Suprapubic skin (tissue), 4 donors: ENCODE measurements around the gene ISOC1. TPM values are rescaled to one million over a fixed set of nuclear protein-coding genes. Genes with fewer than 3 reads are reported as not detected.

Source experiments
- DNase-seq, 2 donors: peaks; one replicate each; pipeline ENCODE4 v3.0.0-alpha.2; 2019; ENCODE audit warnings: low spot score in 2 of 2
- H3K27ac ChIP-seq: fragments of 200-600 bp; sonication (generic); one replicate; pipeline ENCODE4 v1.5.1; 2019
- H3K27me3 ChIP-seq: fragments of 200-600 bp; sonication (generic); one replicate; pipeline ENCODE4 v1.5.1; 2019
- H3K36me3 ChIP-seq: fragments of 200-600 bp; sonication (generic); one replicate; pipeline ENCODE4 v1.5.1; 2019
- H3K4me1 ChIP-seq: fragments of 200-600 bp; sonication (generic); one replicate; pipeline ENCODE4 v1.5.1; 2019
- H3K4me3 ChIP-seq: fragments of 200-600 bp; sonication (generic); one replicate; pipeline ENCODE4 v1.5.1; 2019; ENCODE audit warnings: mild to moderate bottlenecking
- H3K9me3 ChIP-seq: fragments of 200-600 bp; sonication (generic); one replicate; pipeline ENCODE4 v1.5.1; 2019
- EP300 ChIP-seq: sonication (generic); formaldehyde crosslinking; IDR thresholded peaks from one replicate; pipeline ENCODE4 v1.6.1; 2017; ENCODE audit warnings: antibody characterized with exemption
- POLR2A ChIP-seq, 2 donors: fragments of 450-650 bp; IDR thresholded peaks; one replicate each; pipeline ENCODE4 v1.6.1; 2017; ENCODE audit warnings: antibody characterized with exemption in 2 of 2, mild to moderate bottlenecking in 2 of 2, moderate library complexity in 2 of 2
- POLR2AphosphoS5 ChIP-seq, 3 donors: sonication (generic); formaldehyde crosslinking; IDR thresholded peaks; one replicate each; pipeline ENCODE4 v1.6.1; 2017; ENCODE audit warnings: antibody characterized with exemption in 3 of 3
- WGBS: methylation state at CpG from one replicate; pipeline ENCODE4 v1.1.5; 2018; 5-methylcytosine and 5-hydroxymethylcytosine counted together
- total RNA-seq, 4 donors: library from RNA; depleted of rRNA; stranded (reverse); fragments of >200 nt; gene quantifications; one replicate each; pipeline ENCODE4 v1.1.0, GENCODE V29; 2016
- TF ChIP-seq, protein P1 (sequence below), 2 donors: fragments of 200-600 bp in 1 of 2; fragments of 450-650 bp in 1 of 2; sonication (generic) in 1 of 2; IDR thresholded peaks; one replicate each; pipeline ENCODE4 v1.5.1; 2016 to 2019; ENCODE audit warnings: antibody characterized with exemption in 2 of 2, mild to moderate bottlenecking in 1 of 2, moderate library complexity in 1 of 2

The ISOC1 gene
- total RNA-seq, 4 donors from 2014 or later, result 39.8 to 67.1 (median 52.7) TPM

DNA sequence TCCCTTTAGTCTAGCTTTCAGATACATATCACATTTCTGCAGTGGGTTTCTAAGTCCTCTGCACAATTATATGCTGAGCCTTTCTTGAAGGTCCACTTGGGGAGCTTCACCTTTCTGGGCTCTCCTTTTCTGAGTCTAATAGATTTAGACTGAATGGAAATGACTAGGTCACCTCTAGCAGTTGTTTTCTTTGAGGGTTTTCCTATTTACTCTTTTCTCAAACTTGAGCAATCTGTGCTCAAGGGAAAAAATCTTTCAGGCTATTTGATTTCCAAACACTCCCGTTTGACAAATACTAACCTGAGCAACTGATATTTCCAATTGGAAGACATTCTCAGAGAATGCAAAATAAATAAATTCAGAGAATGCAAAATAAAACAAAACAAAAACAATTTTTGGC lies 39.0 kb downstream of the ISOC1 start:
- Histone ChIP-seq H3K9me3 (no peaks in the 10 kb centered on the region), H3K36me3 (no peaks in the 10 kb centered on the region), H3K4me3 (no peak overlapping the region), H3K27me3 (no peaks in the 10 kb centered on the region), H3K27ac (no peak overlapping the region), H3K4me1 (peaks cover 6% of the 10 kb centered on the region)
- WGBS, result 80% methylated on average over 1 of the region's 1 CpG
- no peak for DNase-seq
- TF ChIP-seq, protein P1, sequence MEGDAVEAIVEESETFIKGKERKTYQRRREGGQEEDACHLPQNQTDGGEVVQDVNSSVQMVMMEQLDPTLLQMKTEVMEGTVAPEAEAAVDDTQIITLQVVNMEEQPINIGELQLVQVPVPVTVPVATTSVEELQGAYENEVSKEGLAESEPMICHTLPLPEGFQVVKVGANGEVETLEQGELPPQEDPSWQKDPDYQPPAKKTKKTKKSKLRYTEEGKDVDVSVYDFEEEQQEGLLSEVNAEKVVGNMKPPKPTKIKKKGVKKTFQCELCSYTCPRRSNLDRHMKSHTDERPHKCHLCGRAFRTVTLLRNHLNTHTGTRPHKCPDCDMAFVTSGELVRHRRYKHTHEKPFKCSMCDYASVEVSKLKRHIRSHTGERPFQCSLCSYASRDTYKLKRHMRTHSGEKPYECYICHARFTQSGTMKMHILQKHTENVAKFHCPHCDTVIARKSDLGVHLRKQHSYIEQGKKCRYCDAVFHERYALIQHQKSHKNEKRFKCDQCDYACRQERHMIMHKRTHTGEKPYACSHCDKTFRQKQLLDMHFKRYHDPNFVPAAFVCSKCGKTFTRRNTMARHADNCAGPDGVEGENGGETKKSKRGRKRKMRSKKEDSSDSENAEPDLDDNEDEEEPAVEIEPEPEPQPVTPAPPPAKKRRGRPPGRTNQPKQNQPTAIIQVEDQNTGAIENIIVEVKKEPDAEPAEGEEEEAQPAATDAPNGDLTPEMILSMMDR (IDR thresholded peaks at IDR 0.05), result no peak
- TF ChIP-seq POLR2A (IDR thresholded peaks at IDR 0.05) (no peak), EP300 (no peak), POLR2AphosphoS5 (IDR thresholded peaks at IDR 0.05) (no peak)

DNA sequence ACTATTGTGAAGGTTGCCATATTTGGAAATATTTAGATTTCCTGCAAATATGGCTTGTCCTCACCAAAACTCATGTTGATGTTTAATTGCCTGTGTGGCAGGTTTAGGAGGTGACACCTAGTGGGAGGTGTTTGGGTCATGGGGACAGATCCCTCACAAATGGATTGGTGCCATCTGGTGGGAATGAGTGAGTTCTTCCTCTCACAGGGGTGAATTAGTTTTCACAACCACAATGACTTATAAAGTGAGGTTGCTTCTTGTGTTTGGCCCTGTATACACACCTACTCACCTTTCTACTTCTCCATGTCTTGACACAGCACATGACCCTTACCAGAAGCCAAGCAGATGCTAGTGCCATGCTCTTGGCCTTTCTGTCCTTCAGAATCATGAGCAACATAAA lies 41.1 kb downstream of the ISOC1 start:
- TF ChIP-seq, protein P1 (IDR thresholded peaks at IDR 0.05), result no peak
- TF ChIP-seq POLR2A (IDR thresholded peaks at IDR 0.05), result no peak
- no peak for TF ChIP-seq POLR2AphosphoS5 (IDR thresholded peaks at IDR 0.05)
- no peak for TF ChIP-seq EP300
- Histone ChIP-seq H3K4me3 (no peak overlapping the region), H3K27ac (no peak overlapping the region), H3K36me3 (no peaks in the 10 kb centered on the region), H3K27me3 (no peaks in the 10 kb centered on the region), H3K9me3 (no peaks in the 10 kb centered on the region), H3K4me1 (no peaks in the 10 kb centered on the region)
- no peak for DNase-seq

DNA sequence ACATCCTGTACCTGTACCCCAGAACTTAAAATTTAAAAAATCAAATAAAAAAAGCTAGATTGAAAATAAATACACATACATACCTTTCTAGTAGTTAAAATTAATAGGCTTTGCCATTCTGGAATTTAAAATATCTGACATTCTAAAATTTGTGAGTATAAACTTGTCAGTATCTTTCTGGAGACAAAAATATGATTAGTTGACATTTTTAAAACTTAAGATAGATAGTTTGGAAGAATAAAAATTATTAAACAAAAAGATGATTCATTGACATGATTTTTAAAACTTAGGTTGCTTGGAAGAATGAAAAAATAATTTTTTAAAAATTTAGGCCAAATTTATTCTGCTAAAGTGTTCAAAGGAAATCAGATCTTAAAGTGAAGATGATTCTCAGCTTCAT lies 43.1 kb downstream of the ISOC1 start:
- no peaks in the 10 kb centered on the region for H3K27me3 ChIP-seq

DNA sequence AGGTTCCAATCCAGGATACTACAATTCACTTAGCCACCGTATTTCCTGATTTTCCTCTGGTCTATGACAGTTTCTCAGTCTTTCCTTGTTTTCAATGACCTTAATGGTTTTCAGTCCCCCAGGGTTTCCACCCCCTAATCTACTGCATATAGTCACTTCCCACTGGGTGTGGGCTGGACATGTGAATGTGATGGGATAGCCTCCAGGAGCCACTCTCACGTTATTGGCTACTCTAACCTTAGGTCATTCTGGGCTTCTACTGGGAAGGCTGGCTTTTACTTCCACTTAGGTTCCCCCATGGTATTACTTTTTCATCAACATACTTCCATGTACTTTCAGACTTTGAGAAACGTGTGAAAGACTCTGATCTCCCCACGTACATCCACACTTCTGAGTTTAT lies 46.5 kb downstream of the ISOC1 start:
- no peaks in the 10 kb centered on the region for H3K36me3 ChIP-seq
- TF ChIP-seq, protein P1 (IDR thresholded peaks at IDR 0.05), result no peak
- TF ChIP-seq POLR2AphosphoS5 (IDR thresholded peaks at IDR 0.05) (no peak), EP300 (no peak), POLR2A (IDR thresholded peaks at IDR 0.05) (no peak)
- no peaks in the 10 kb centered on the region for H3K27me3 ChIP-seq
- H3K9me3 ChIP-seq, result no peaks in the 10 kb centered on the region
- H3K4me1 ChIP-seq, result no peaks in the 10 kb centered on the region
- no peak overlapping the region for H3K27ac ChIP-seq
- WGBS, result 60% methylated on average over 4 of the region's 4 CpGs
- no peak overlapping the region for H3K4me3 ChIP-seq
- DNase-seq, result no peak

More for the DNA sequence above, 43.1 kb downstream of the ISOC1 start:
- Histone ChIP-seq H3K9me3 (no peaks in the 10 kb centered on the region), H3K36me3 (no peaks in the 10 kb centered on the region), H3K4me1 (no peaks in the 10 kb centered on the region), H3K4me3 (no peak overlapping the region), H3K27ac (no peak overlapping the region)
- TF ChIP-seq, protein P1 (IDR thresholded peaks at IDR 0.05), result no peak
- no peak for TF ChIP-seq POLR2A (IDR thresholded peaks at IDR 0.05)
- no peak for TF ChIP-seq EP300
- no peak for TF ChIP-seq POLR2AphosphoS5 (IDR thresholded peaks at IDR 0.05)
- no peak for DNase-seq

DNA sequence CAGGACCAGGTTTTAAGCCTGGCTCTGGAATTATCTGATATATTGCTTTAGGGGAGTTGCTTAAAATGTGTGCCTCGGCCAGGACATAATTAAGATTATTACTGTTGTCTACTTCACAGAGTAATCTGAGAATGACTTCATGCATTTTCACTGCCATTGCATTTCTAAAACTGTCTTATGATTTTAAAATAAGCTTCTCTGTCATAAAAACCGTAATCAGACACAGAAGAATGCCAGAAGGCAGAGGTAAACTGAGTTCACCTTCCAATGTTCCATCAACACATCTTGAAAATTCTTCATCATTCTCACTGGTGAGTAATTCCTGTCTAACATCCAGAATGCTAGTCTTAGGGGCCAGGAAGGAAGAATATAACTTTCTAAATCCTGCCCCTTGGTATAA lies 47.1 kb downstream of the ISOC1 start:
- Histone ChIP-seq H3K27me3 (no peaks in the 10 kb centered on the region), H3K9me3 (no peaks in the 10 kb centered on the region), H3K36me3 (no peaks in the 10 kb centered on the region), H3K4me1 (no peaks in the 10 kb centered on the region), H3K4me3 (no peak overlapping the region), H3K27ac (no peak overlapping the region)
- TF ChIP-seq POLR2AphosphoS5 (IDR thresholded peaks at IDR 0.05) (no peak), EP300 (no peak), POLR2A (IDR thresholded peaks at IDR 0.05) (no peak)
- TF ChIP-seq, protein P1 (IDR thresholded peaks at IDR 0.05), result no peak
- 53% methylated on average over 2 of the region's 2 CpGs for WGBS
- DNase-seq, result no peak
